ENCODE data around the gene SNX25. TPM values are rescaled to one million over a fixed set of nuclear protein-coding genes. Genes with fewer than 3 reads are reported as not detected.

Gene SNX25
- polyA plus RNA-seq, 1 donor from 2014 or later, result 6.4 TPM

DNA sequence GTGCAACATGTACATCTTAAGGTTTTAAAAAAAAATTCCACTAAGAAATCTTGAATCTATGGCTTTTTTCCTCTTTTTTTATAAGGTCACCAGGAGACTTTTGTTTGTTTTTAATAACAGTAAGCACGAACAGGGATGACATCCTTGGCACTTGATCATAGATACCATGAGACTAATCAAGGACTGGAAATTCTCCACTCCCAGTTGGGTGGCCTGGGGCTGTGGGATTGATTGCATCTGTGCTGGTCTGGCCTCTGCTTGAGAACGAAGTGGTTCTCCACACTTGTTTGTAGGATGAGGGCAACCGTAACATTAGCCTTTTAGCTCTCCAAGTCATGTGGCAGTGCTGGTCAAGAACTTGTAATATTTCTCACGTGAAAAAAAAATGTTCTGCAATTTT, 35.4 kb downstream of the SNX25 start:
- TF ChIP-seq TAF1 (IDR thresholded peaks at IDR 0.05; ENCODE audit: low read depth), result no peak
- no peak for TF ChIP-seq RAD21 (conservative IDR thresholded peaks at IDR 0.05)
- no peak for TF ChIP-seq EZH2 (IDR thresholded peaks at IDR 0.05; ENCODE audit: borderline replicate concordance, insufficient read depth, low read length, poor library complexity, severe bottlenecking)
- TF ChIP-seq, protein P1, sequence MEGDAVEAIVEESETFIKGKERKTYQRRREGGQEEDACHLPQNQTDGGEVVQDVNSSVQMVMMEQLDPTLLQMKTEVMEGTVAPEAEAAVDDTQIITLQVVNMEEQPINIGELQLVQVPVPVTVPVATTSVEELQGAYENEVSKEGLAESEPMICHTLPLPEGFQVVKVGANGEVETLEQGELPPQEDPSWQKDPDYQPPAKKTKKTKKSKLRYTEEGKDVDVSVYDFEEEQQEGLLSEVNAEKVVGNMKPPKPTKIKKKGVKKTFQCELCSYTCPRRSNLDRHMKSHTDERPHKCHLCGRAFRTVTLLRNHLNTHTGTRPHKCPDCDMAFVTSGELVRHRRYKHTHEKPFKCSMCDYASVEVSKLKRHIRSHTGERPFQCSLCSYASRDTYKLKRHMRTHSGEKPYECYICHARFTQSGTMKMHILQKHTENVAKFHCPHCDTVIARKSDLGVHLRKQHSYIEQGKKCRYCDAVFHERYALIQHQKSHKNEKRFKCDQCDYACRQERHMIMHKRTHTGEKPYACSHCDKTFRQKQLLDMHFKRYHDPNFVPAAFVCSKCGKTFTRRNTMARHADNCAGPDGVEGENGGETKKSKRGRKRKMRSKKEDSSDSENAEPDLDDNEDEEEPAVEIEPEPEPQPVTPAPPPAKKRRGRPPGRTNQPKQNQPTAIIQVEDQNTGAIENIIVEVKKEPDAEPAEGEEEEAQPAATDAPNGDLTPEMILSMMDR (IDR thresholded peaks at IDR 0.05; ENCODE audit: poor library complexity, severe bottlenecking), result no peak
- no peaks in the 10 kb centered on the region for H3F3A ChIP-seq (ENCODE audit: insufficient read depth, low read length, poor library complexity, severe bottlenecking)

DNA sequence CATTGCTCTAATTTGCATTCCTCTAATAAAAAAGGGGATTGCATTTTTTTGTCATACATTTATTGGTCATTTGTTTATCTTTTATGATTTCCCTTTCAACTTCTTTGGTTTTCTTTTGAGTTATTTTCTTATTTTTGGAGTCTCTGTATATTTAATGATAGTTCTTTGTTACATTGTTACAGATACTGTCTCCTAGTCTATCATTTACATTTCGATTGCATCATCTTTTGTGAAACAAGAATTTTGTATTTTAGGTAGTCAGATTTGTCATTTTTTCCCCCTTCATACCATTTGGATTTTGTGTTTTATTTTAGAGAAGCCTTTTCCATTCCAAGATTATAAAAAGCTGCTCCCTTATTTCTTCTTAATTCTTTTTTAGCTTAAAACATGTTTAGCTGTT, 37.1 kb downstream of the SNX25 start:
- Histone ChIP-seq H3K27me3 (ENCODE audit: insufficient read depth, low read depth, low read length) (no peaks in the 10 kb centered on the region), H3K9ac (ENCODE audit: low read length) (no peak overlapping the region), H2AFZ (ENCODE audit: low read depth, low read length) (no peak overlapping the region), H3K9me3 (ENCODE audit: low read length) (no peaks in the 10 kb centered on the region), H3K79me2 (replicated peaks; ENCODE audit: insufficient read depth, low read length) (no peaks in the 10 kb centered on the region), H3F3A (ENCODE audit: insufficient read depth, low read length, poor library complexity, severe bottlenecking) (no peaks in the 10 kb centered on the region), H3K9me2 (ENCODE audit: insufficient read depth, low read length) (no peaks in the 10 kb centered on the region), H3K4me2 (ENCODE audit: low read length) (no peak overlapping the region), H3K4me3 (ENCODE audit: low read length) (no peak overlapping the region), H4K20me1 (ENCODE audit: insufficient read depth) (no peaks in the 10 kb centered on the region), H3K27ac (ENCODE audit: low read length) (no peak overlapping the region), H3K36me3 (ENCODE audit: insufficient read depth, low read length) (no peaks in the 10 kb centered on the region)
- TF ChIP-seq TAF1 (IDR thresholded peaks at IDR 0.05; ENCODE audit: low read depth) (no peak), SMC3 (conservative IDR thresholded peaks at IDR 0.05; ENCODE audit: poor library complexity) (no peak)
- TF ChIP-seq, protein P1 (IDR thresholded peaks at IDR 0.05; ENCODE audit: poor library complexity, severe bottlenecking), result no peak

More for the DNA sequence above, 35.4 kb downstream of the SNX25 start:
- Histone ChIP-seq H3K9me2 (ENCODE audit: insufficient read depth, low read length) (no peaks in the 10 kb centered on the region), H3K79me2 (replicated peaks; ENCODE audit: insufficient read depth, low read length) (no peaks in the 10 kb centered on the region), H3K9me3 (ENCODE audit: low read length) (no peaks in the 10 kb centered on the region), H3K4me2 (ENCODE audit: low read length) (no peak overlapping the region), H3K4me3 (ENCODE audit: low read length) (no peak overlapping the region), H3K9ac (ENCODE audit: low read length) (no peak overlapping the region), H3K36me3 (ENCODE audit: insufficient read depth, low read length) (no peaks in the 10 kb centered on the region), H2AFZ (ENCODE audit: low read depth, low read length) (no peak overlapping the region), H3K27me3 (ENCODE audit: insufficient read depth, low read depth, low read length) (no peaks in the 10 kb centered on the region), H4K20me1 (ENCODE audit: insufficient read depth) (no peaks in the 10 kb centered on the region), H3K27ac (ENCODE audit: low read length) (no peak overlapping the region)

DNA sequence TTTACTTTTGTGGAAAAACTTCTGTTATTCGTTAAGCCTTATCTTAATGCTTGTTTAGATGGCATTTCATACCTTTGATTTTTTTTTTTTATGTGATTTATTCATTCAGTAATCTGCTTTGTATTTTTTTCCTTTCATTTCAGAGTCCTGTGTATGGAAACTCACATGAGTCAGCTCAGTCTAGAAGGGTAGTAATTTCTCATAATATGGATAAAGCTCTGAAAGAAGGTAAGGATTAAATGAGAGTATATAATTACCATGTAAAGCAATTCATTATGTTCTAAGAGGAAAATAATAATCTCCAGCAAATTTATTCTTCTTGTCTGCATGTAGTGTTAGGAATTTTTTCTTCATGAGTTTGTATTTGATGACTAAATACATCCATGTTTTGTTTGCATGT, 37.8 kb downstream of the SNX25 start:
- no peak overlapping the region for H3K4me2 ChIP-seq (ENCODE audit: low read length)

More for the DNA sequence above, 37.8 kb downstream of the SNX25 start:
- Histone ChIP-seq H3F3A (ENCODE audit: insufficient read depth, low read length, poor library complexity, severe bottlenecking) (no peaks in the 10 kb centered on the region), H3K9me2 (ENCODE audit: insufficient read depth, low read length) (no peaks in the 10 kb centered on the region), H3K27me3 (ENCODE audit: insufficient read depth, low read depth, low read length) (no peaks in the 10 kb centered on the region), H4K20me1 (ENCODE audit: insufficient read depth) (no peaks in the 10 kb centered on the region), H2AFZ (ENCODE audit: low read depth, low read length) (no peak overlapping the region), H3K9ac (ENCODE audit: low read length) (no peak overlapping the region), H3K36me3 (ENCODE audit: insufficient read depth, low read length) (no peaks in the 10 kb centered on the region), H3K4me3 (ENCODE audit: low read length) (no peak overlapping the region), H3K79me2 (replicated peaks; ENCODE audit: insufficient read depth, low read length) (no peaks in the 10 kb centered on the region), H3K27ac (ENCODE audit: low read length) (no peak overlapping the region), H3K9me3 (ENCODE audit: low read length) (no peaks in the 10 kb centered on the region)
- TF ChIP-seq SMC3 (conservative IDR thresholded peaks at IDR 0.05; ENCODE audit: poor library complexity) (no peak), EZH2 (IDR thresholded peaks at IDR 0.05; ENCODE audit: borderline replicate concordance, insufficient read depth, low read length, poor library complexity, severe bottlenecking) (no peak), MXI1 (conservative IDR thresholded peaks at IDR 0.05; ENCODE audit: poor library complexity, severe bottlenecking) (no peak), POLR2AphosphoS5 (IDR thresholded peaks at IDR 0.05) (no peak)

Measured in neural cell (in vitro differentiated cells).